Neural crest cell (in vitro differentiated cells): Measurements from ENCODE around the gene ADAMTS9. TPM values are rescaled to one million over a fixed set of nuclear protein-coding genes. Genes with fewer than 3 reads are reported as not detected.
A peak's percentile ranks its signal among the peaks of the same experiment; 100 is the strongest.

Source experiments
- DNase-seq: peaks from one replicate; pipeline ENCODE4 v3.0.0; 2021; ENCODE audit warnings: low read depth, mixed read lengths, low spot score
- H3K27ac Mint-ChIP-seq: one replicate; pipeline ENCODE4 v1.8.0; 2021; ENCODE audit warnings: mild to moderate bottlenecking, mixed read lengths; ENCODE audit not compliant: unreplicated experiment
- H3K27me3 Mint-ChIP-seq: 2 replicates; pipeline ENCODE4 v1.8.0; 2021; ENCODE audit warnings: low read depth, mild to moderate bottlenecking, mixed read lengths
- H3K36me3 Mint-ChIP-seq: 2 replicates; pipeline ENCODE4 v1.8.0; 2021; ENCODE audit warnings: low read depth, mild to moderate bottlenecking, mixed read lengths
- H3K4me1 Mint-ChIP-seq: 2 replicates; pipeline ENCODE4 v1.8.0; 2021; ENCODE audit warnings: mixed read lengths
- H3K4me3 Mint-ChIP-seq: one replicate; pipeline ENCODE4 v1.8.0; 2021; ENCODE audit warnings: mild to moderate bottlenecking, mixed read lengths
- H3K9me3 Mint-ChIP-seq: 2 replicates; pipeline ENCODE4 v1.8.0; 2021; ENCODE audit warnings: mixed read lengths
- CTCF ChIP-seq: fragments of 200-600 bp; sonication (generic); conservative IDR thresholded peaks from 2 replicates; pipeline ENCODE4 v1.5.0; 2021; ENCODE audit warnings: antibody characterized with exemption, mild to moderate bottlenecking
- total RNA-seq: library from RNA; stranded (reverse); gene quantifications from 2 replicates; pipeline ENCODE4 v1.2.1, GENCODE V29; 2021

ADAMTS9 gene
- total RNA-seq, 1 donor from 2014 or later = 15.1 TPM

- Mint-ChIP-seq H3K27ac (no peak overlapping the region), H3K27me3 (no peaks in the 10 kb centered on the region), H3K4me1 (no peaks in the 10 kb centered on the region), H3K9me3 (no peaks in the 10 kb centered on the region), H3K4me3 (no peak overlapping the region), H3K36me3 (peaks cover 40% of the 10 kb centered on the region)
- DNase-seq = no peak
- TF ChIP-seq CTCF = no peak
Measured at GRCh38 chr3:64619216-64619615, 68.6 kb downstream of the ADAMTS9 start.

DNA sequence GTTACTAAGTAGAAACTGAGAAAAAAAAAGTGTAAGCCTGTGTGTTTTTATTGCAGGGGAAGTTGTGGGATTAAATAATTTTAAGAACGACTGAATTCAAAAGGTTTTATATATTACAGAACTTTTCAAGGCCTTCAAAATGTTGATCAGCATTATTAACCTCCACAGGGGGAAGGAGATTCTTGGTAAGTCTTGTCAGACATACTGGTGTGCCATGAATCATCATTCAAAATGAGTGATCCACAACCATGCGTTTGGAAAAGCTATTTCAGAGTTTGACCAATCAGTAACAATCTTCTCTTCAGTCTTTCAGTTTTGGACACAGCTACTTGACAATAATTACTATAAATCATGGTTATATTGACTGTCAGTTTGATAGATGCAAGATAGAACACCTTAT lies 70.2 kb downstream of the ADAMTS9 start:
- no peaks in the 10 kb centered on the region for H3K4me1 Mint-ChIP-seq
- no peaks in the 10 kb centered on the region for H3K27me3 Mint-ChIP-seq

GRCh38 chr3:64616953-64617352 lies 70.8 kb downstream of the ADAMTS9 start:
- no peak for DNase-seq
- H3K9me3 Mint-ChIP-seq = no peaks in the 10 kb centered on the region
- no peaks in the 10 kb centered on the region for H3K4me1 Mint-ChIP-seq
- H3K27ac Mint-ChIP-seq = no peak overlapping the region
- H3K4me3 Mint-ChIP-seq = no peak overlapping the region
- H3K36me3 Mint-ChIP-seq = peaks cover 27% of the 10 kb centered on the region
- H3K27me3 Mint-ChIP-seq = no peaks in the 10 kb centered on the region
- no peak for TF ChIP-seq CTCF

More for the DNA sequence above, 70.2 kb downstream of the ADAMTS9 start:
- Mint-ChIP-seq H3K9me3 (no peaks in the 10 kb centered on the region), H3K27ac (no peak overlapping the region), H3K36me3 (peaks cover 28% of the 10 kb centered on the region), H3K4me3 (no peak overlapping the region)
- TF ChIP-seq CTCF = no peak
- DNase-seq = no peak

- Mint-ChIP-seq H3K27me3 (no peaks in the 10 kb centered on the region), H3K9me3 (peaks cover 2% of the 10 kb centered on the region), H3K27ac (peak overlapping the region; percentile 70), H3K4me1 (no peaks in the 10 kb centered on the region), H3K36me3 (peaks cover 25% of the 10 kb centered on the region), H3K4me3 (no peak overlapping the region)
- TF ChIP-seq CTCF = no peak
- no peak for DNase-seq
Measured at GRCh38 chr3:64612916-64613526, 74.8 kb downstream of the ADAMTS9 start.

DNA sequence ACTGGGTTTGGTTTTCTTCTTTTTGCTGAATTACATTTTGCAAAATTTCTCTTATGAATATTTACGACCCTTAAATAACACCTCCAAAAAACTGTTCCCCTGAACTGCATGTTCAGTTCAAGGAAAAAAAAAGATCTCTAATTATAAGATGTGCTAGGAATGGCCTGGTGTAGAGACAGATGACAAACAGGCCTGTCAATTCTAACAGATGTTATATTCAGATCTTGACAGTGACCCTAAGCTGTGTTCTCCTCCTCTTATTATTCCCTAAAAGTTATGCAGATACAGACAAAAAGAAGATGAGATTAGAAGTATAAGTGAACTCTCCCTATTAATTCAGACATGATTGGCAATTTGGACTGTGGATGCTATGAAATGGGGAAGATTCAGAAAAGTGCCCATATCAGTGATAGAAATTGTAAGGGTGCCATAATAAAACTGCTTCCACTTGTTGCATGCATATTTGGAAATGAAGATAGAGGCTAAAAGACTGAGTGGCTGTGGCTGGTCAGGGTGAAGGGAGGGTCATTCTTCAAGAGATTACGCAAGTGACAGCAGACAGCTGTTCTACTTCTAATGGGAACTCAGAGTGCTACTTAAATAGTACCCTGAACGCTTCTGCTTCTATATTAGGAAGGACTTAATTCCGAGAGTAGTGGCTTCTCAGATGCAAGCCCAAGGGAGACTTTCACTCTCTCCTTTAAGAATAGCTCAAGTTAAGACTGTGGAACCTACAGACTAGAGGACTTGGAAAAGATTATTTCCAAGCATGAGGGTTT lies 75.5 kb downstream of the ADAMTS9 start:
- no peak overlapping the region for H3K27ac Mint-ChIP-seq
- DNase-seq = no peak
- peaks cover 2% of the 10 kb centered on the region for H3K9me3 Mint-ChIP-seq
- peaks cover 25% of the 10 kb centered on the region for H3K36me3 Mint-ChIP-seq
- H3K4me3 Mint-ChIP-seq = no peak overlapping the region
- no peak for TF ChIP-seq CTCF
- no peaks in the 10 kb centered on the region for H3K4me1 Mint-ChIP-seq
- no peaks in the 10 kb centered on the region for H3K27me3 Mint-ChIP-seq
